Neuronal stem cell (in vitro differentiated cells): Measurements from ENCODE around the gene TPCN2.
A peak's percentile ranks its signal among the peaks of the same experiment; 100 is the strongest.

Experiments
- DNase-seq: peaks from one replicate; pipeline ENCODE4 v3.0.0-alpha.2; 2013; ENCODE audit warnings: low spot score
- H2AFZ ChIP-seq: one replicate; pipeline ENCODE4 v1.6.1; 2013; ENCODE audit warnings: mild to moderate bottlenecking, low read length, inconsistent platforms
- H2AK5ac ChIP-seq: 2 replicates; pipeline ENCODE4 v1.6.1; 2013; ENCODE audit warnings: low read depth, mild to moderate bottlenecking, inconsistent platforms, low read length, moderate library complexity, mixed read lengths
- H2BK120ac ChIP-seq: 2 replicates; pipeline ENCODE4 v1.6.1; 2013; ENCODE audit warnings: low read depth, mild to moderate bottlenecking, inconsistent platforms, low read length, moderate library complexity, mixed read lengths
- H2BK12ac ChIP-seq: one replicate; pipeline ENCODE4 v1.6.1; 2013; ENCODE audit warnings: low read length, inconsistent platforms
- H2BK15ac ChIP-seq: 2 replicates; pipeline ENCODE4 v1.6.1; 2013; ENCODE audit warnings: mild to moderate bottlenecking, low read length, inconsistent platforms, mixed read lengths
- H2BK5ac ChIP-seq: one replicate; pipeline ENCODE4 v1.6.1; 2013; ENCODE audit warnings: inconsistent platforms, mild to moderate bottlenecking, low read length, moderate library complexity
- H3K14ac ChIP-seq: one replicate; pipeline ENCODE4 v1.6.1; 2013; ENCODE audit warnings: low read length, inconsistent platforms
- H3K18ac ChIP-seq: 2 replicates; pipeline ENCODE4 v1.6.1; 2013; ENCODE audit warnings: low read length, inconsistent platforms
- H3K23ac ChIP-seq: 2 replicates; pipeline ENCODE4 v1.6.1; 2013; ENCODE audit warnings: low read depth, mild to moderate bottlenecking, mixed read lengths, low read length, inconsistent platforms; ENCODE audit not compliant: poor library complexity
- H3K27ac ChIP-seq: replicated peaks from 3 replicates; pipeline ENCODE4 v1.5.1; 2013; ENCODE audit warnings: low read length, inconsistent platforms
- H3K27me3 ChIP-seq, 3 experiments: 2 replicates each; pipeline ENCODE4 v1.6.1; 2013; ENCODE audit warnings: low read length in 3 of 3, mild to moderate bottlenecking in 2 of 3, inconsistent platforms in 1 of 3, low read depth in 1 of 3, mixed read lengths in 1 of 3, moderate library complexity in 1 of 3; ENCODE audit not compliant: control insufficient read depth in 3 of 3, insufficient read depth in 3 of 3
- H3K36me3 ChIP-seq, 2 donors: replicated peaks in 1 of 2; 2 replicates each; pipeline ENCODE4 v1.6.1; 2013; ENCODE audit warnings: low read length in 2 of 2; ENCODE audit not compliant: control insufficient read depth in 2 of 2, insufficient read depth in 2 of 2
- H3K4ac ChIP-seq: 2 replicates; pipeline ENCODE4 v1.6.1; 2013; ENCODE audit warnings: inconsistent platforms, mild to moderate bottlenecking, low read length, moderate library complexity
- H3K4me1 ChIP-seq, 2 donors: 1 replicate in 1 of 2; 2 replicates in 1 of 2; pipeline ENCODE4 v1.6.1; 2013; ENCODE audit warnings: low read length in 2 of 2, low read depth in 1 of 2; ENCODE audit not compliant: control insufficient read depth in 2 of 2, insufficient read depth in 1 of 2
- H3K4me2 ChIP-seq: one replicate; pipeline ENCODE4 v1.6.1; 2013; ENCODE audit warnings: mild to moderate bottlenecking, low read length, inconsistent platforms; ENCODE audit not compliant: insufficient read depth, poor library complexity, severe bottlenecking
- H3K4me3 ChIP-seq, 2 donors: 2 replicates each; pipeline ENCODE4 v1.5.1; 2013; ENCODE audit warnings: low read length in 2 of 2, mild to moderate bottlenecking in 2 of 2, inconsistent platforms in 1 of 2, moderate library complexity in 1 of 2
- H3K79me1 ChIP-seq: one replicate; pipeline ENCODE4 v1.6.1; 2013; ENCODE audit warnings: low read depth, mild to moderate bottlenecking, inconsistent platforms, low read length, moderate library complexity
- H3K9ac ChIP-seq: one replicate; pipeline ENCODE4 v1.6.1; 2013; ENCODE audit warnings: mild to moderate bottlenecking, low read depth, low read length, inconsistent platforms; ENCODE audit not compliant: poor library complexity
- H3K9me3 ChIP-seq, 2 donors: replicated peaks in 1 of 2; 2 replicates each; pipeline versions ENCODE3 to v1.6.1; 2013; ENCODE audit warnings: low read length in 2 of 2, mild to moderate bottlenecking in 2 of 2, inconsistent platforms in 1 of 2, low read depth in 1 of 2, mixed read lengths in 1 of 2, moderate library complexity in 1 of 2; ENCODE audit not compliant: control insufficient read depth in 2 of 2, insufficient read depth in 1 of 2
- H4K8ac ChIP-seq: one replicate; pipeline ENCODE4 v1.6.1; 2013; ENCODE audit warnings: low read depth, mild to moderate bottlenecking, inconsistent platforms, low read length, moderate library complexity
- H4K91ac ChIP-seq: one replicate; pipeline ENCODE4 v1.6.1; 2013; ENCODE audit warnings: low read length, low read depth, mild to moderate bottlenecking, inconsistent platforms; ENCODE audit not compliant: poor library complexity
- WGBS, 2 donors: extraction: QIAGEN DNeasy Blood & Tissue Kit; methylation state at CpG; one replicate each; pipeline ENCODE4 v1.1.7; 2013; ENCODE audit warnings: missing lambda C conversion rate in 2 of 2, mixed read lengths in 1 of 2; ENCODE audit not compliant: insufficient read length in 2 of 2, insufficient replicate concordance in 1 of 2; ENCODE audit errors: extremely low coverage in 2 of 2; 5-methylcytosine and 5-hydroxymethylcytosine counted together

Gene TPCN2

DNA sequence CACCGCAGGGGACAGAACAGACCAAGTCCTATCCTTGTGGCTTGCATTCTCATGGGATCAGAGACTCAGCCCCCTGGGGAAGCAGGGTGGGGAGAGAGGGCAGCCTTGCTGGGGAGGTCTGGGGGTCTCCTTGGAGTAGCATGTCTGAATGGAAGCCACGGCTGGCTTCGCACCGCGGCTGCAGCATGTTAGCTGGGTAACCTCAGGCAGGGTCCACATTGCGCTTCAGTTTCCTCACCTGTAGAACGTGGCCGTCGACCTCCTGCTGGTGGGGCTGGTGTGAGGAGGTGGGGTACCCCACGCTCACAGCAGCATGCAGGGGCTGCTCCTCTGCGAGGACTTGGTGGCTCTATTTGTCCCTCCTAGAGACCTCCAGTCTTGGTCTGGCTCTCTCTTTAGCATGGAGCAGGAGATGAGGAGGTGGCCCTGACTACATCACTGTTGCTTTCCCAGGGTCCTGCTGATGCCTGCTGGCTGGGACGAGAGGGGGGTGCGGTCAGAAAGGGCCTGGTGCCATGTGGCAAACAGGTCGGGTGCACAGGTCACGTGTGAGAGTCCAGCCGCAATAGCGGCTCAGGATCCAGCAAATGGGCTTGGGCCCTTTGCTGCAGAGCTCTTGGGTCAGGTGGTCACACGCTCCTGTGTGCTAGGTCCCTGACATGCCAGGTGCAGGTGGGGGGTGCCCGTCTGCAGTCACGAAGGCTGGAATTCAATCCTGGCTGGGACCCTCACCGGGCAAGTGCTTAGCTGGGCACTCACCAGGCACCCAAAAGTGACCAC lies 71.6 kb downstream of the TPCN2 start:
- peak overlapping the region; percentile 79 for H2AK5ac ChIP-seq
- no peak overlapping the region for H2BK120ac ChIP-seq
- H2AFZ ChIP-seq: no peak overlapping the region
- no peak overlapping the region for H3K9ac ChIP-seq
- H3K23ac ChIP-seq: peak overlapping the region; percentile 53
- H3K79me1 ChIP-seq: no peaks in the 10 kb centered on the region
- H3K18ac ChIP-seq: peak overlapping the region; percentile 81
- H2BK15ac ChIP-seq: peak overlapping the region; percentile 63
- no peak overlapping the region for H3K4ac ChIP-seq
- peaks cover 0 to 6% of the 10 kb centered on the region in 2 donors for H3K9me3 ChIP-seq
- peak overlapping the region; percentile 32 for H2BK5ac ChIP-seq
- H3K36me3 ChIP-seq: no peaks in the 10 kb centered on the region
- H3K27ac ChIP-seq: no peak overlapping the region
- no peak overlapping the region for H4K91ac ChIP-seq
- H3K4me2 ChIP-seq: no peak overlapping the region
- peaks cover 0 to 11% (median 0%) of the 10 kb centered on the region in 3 experiments for H3K27me3 ChIP-seq
- WGBS, 2 donors: no CpG with 5 or more reads among the region's 21 CpGs
- H3K14ac ChIP-seq: no peak overlapping the region
- H3K4me3 ChIP-seq: no peak overlapping the region
- no peak overlapping the region for H2BK12ac ChIP-seq
- H4K8ac ChIP-seq: no peak overlapping the region
- H3K4me1 ChIP-seq: peaks cover 20 to 35% of the 10 kb centered on the region in 2 donors
- DNase-seq: no peak

DNA sequence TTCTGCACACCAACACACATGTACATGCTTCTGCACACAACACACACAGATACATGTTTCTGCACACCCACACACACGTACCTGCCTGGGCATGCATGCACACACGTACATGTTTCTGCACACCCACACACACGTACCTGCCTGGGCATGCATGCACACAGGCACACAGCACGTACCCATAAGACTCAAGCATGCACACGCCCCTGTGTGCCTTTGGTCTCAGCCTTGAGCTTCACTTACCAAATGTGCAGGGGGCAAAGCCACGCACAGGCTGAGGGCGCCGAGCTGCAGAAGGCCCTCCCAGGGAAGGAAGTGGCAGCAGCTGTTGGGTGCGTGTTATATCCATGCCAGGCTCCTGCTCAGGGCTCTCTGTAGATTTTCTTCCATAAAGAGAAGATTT lies 72.3 kb downstream of the TPCN2 start:
- Histone ChIP-seq H4K91ac (no peak overlapping the region), H3K4ac (peak overlapping the region; percentile 60), H3K4me1 (peaks cover 18 to 28% of the 10 kb centered on the region in 2 donors), H3K27ac (no peak overlapping the region), H4K8ac (no peak overlapping the region), H2BK120ac (no peak overlapping the region), H3K79me1 (no peaks in the 10 kb centered on the region), H2AK5ac (peak overlapping the region; percentile 90), H2BK15ac (no peak overlapping the region), H3K9ac (peak overlapping the region; percentile 39), H2AFZ (no peak overlapping the region), H3K9me3 (peaks cover 0 to 6% of the 10 kb centered on the region in 2 donors), H3K18ac (no peak overlapping the region), H3K4me2 (no peak overlapping the region), H2BK12ac (no peak overlapping the region), H3K4me3 (peak overlapping the region in 1 of 2 donors; percentile 4), H3K36me3 (no peaks in the 10 kb centered on the region), H3K23ac (peak overlapping the region; percentile 92), H3K14ac (peak overlapping the region; percentile 77), H2BK5ac (peak overlapping the region; percentile 32), H3K27me3 (peaks cover 0 to 11% (median 0%) of the 10 kb centered on the region in 3 experiments)
- no peak for DNase-seq
- no CpG with 5 or more reads among the region's 9 CpGs for WGBS, 2 donors

DNA sequence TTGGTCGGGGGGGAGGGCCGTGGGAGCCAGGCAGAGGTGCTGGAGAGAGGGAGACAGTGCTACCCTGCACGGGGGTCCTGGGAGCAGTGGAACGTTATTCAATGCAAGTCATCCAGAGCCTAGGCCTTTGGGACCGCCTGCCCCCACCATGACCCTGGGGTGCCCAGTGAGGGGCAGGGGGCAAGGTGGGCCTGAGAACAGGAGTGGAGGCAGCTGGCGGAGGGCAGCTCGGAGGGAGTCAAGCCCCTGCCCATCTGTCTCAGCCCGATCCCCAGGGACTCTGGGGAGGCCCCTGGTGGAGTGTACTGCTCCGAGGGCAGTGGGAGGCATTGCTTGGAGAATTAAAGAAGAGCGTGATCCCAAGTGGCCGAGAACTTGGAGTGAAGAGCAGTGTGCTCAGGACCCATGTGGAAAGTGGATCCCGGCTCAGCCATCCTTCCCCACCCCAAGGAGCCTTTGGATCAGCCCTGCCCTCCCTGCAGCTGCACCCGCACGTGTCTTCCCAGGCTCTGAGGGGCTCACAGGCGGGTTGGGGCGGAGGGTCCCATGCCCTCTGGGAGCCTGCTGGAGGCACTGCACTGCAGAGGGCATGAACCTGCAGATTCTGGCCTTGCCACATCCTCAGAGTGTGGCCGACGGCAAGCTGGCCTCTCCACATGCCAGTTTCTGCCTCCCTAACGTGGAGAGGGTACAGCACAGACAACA lies 73.0 kb downstream of the TPCN2 start:
- Histone ChIP-seq H2AFZ (no peak overlapping the region), H2BK5ac (peak overlapping the region; percentile 54), H4K91ac (no peak overlapping the region), H3K4me1 (peaks cover 14 to 26% of the 10 kb centered on the region in 2 donors), H3K18ac (peak overlapping the region; percentile 89), H3K36me3 (no peaks in the 10 kb centered on the region), H2BK15ac (peak overlapping the region; percentile 40), H3K27ac (no peak overlapping the region), H3K4ac (no peak overlapping the region), H3K23ac (peak overlapping the region; percentile 52), H3K14ac (no peak overlapping the region), H2BK120ac (peak overlapping the region; percentile 29), H4K8ac (no peak overlapping the region), H3K9me3 (peaks cover 0 to 6% of the 10 kb centered on the region in 2 donors), H3K79me1 (no peaks in the 10 kb centered on the region), H2BK12ac (peak overlapping the region; percentile 33), H3K9ac (no peak overlapping the region), H2AK5ac (peak overlapping the region; percentile 90), H3K4me2 (no peak overlapping the region), H3K4me3 (peak overlapping the region in 1 of 2 donors; percentile 36), H3K27me3 (peaks cover 0 to 7% (median 0%) of the 10 kb centered on the region in 3 experiments)
- DNase-seq: no peak
- no CpG with 5 or more reads among the region's 19 CpGs for WGBS, 2 donors

DNA sequence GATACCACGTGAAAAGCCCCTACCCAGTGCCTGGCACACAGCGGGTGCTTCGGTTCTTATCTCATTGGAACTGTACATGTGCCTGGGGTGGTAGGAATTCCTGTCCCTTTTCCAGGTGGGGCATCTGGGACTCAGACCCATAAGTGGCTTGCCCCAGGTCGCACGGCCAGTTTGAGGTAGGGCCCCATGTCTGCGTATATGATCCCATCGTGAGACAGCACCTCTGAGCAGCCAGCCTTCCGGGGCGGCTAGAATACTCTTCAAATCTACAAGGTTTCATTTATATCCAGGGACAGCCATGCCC lies 73.5 kb downstream of the TPCN2 start:
- WGBS, 2 donors: no CpG with 5 or more reads among the region's 9 CpGs
- no peak overlapping the region for H3K4me2 ChIP-seq
- H3K18ac ChIP-seq: peak overlapping the region; percentile 89
- H4K91ac ChIP-seq: no peak overlapping the region
- H2BK120ac ChIP-seq: peak overlapping the region; percentile 29
- no peak overlapping the region for H3K4ac ChIP-seq
- no peaks in the 10 kb centered on the region for H3K79me1 ChIP-seq
- H3K4me1 ChIP-seq: peaks cover 14 to 26% of the 10 kb centered on the region in 2 donors
- peak overlapping the region; percentile 40 for H2BK15ac ChIP-seq
- H2BK12ac ChIP-seq: peak overlapping the region; percentile 33
- H2AFZ ChIP-seq: no peak overlapping the region
- no peak overlapping the region for H3K23ac ChIP-seq
- H3K14ac ChIP-seq: no peak overlapping the region
- no peak overlapping the region for H3K9ac ChIP-seq
- peak overlapping the region in 1 of 2 donors; percentile 36 for H3K4me3 ChIP-seq
- H4K8ac ChIP-seq: no peak overlapping the region
- H3K27ac ChIP-seq: no peak overlapping the region
- no peaks in the 10 kb centered on the region for H3K36me3 ChIP-seq
- H3K9me3 ChIP-seq: peaks cover 0 to 6% of the 10 kb centered on the region in 2 donors
- peak overlapping the region; percentile 90 for H2AK5ac ChIP-seq
- H2BK5ac ChIP-seq: peak overlapping the region; percentile 54
- DNase-seq: no peak
- H3K27me3 ChIP-seq: peaks cover 0 to 2% (median 0%) of the 10 kb centered on the region in 3 experiments
